ENCODE data around the gene NETO1.

NETO1 gene

DNA sequence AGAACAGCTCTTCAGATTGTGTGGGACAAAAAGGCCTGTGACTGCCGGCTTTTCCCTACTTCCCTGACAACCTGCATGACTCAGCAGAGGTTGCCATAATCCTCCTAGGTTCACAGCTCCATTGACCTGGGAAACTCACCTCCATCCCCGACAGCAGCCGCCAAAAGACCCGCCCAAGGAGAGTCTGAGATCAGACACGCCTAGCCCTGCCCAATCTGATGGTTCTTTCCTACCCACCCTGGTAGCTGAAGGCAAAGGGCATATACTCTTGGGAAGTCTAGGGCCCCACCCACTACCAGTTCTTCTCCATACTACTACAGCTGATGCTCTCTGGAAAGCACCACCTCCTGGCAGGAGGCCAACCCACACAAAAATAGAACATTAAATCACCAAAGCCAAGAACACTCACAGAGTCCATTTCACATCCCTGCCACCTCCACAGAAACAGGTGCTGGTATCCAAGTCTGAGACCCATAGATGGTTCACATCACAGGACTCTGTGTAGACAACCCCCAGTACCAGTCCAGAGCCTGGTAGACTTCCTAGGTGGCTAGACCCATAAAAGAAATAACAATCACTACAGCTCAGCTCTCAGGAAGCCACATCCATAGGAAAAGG is 140.6 kb downstream of the NETO1 start:
- no peak for DNase-seq

DNA sequence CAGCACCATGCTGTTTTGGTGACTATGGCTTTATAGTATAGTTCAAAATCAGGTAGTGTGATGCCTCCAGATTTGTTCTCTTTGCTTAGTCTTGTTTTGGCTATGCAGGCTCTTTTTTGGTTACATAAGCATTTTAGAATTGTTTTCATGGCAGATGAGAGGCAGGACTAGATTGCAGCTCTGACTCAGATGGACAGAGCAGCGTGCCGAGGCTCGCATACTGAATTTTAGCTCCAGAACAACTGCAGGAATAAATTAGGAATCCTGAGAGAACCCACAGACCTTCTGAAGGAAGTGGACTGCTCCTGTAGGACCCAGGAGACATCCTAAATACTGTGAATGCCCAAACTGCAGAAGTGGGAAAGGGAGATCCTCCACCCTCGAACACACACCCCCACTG is 141.6 kb downstream of the NETO1 start:
- no peak for DNase-seq

DNA sequence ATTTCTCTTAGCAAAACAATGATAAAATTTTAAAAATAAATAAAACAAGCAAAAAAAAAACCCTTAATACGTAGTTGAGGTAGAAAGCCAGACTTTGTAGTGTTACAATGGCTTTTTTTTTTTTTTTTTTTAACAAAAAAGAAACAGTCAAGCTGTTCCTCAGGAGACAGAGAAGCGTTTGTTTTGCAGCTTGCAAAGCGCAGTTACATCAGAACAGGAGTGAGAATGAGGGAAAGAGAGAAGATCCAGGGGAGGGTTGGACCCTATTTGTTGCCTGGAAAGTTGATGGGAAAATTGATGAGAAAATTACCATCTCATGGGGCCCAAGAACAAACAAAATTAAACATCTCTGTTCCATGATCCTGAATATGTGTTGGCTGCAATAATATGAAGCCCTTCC is 146.5 kb downstream of the NETO1 start:
- no peak for DNase-seq

DNA sequence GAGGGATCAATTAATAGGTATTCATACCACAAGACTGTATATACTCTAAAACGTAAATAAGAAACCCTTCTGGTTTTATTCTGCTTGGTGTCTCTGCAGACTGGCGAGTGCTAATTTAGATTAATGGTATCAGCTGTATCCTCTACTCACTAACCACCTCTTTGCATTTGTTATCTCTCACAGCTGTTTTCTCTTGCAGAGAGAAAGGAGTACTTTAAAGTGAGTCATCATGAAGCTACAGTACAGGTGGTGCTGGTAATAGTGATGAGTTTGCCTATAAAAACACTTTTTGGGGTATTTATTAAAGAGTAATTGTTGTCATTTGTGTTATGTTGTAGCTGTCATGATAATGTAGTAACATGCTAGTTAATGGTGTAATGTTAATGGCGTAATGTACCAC is 147.7 kb downstream of the NETO1 start:
- DNase-seq = no peak

DNA sequence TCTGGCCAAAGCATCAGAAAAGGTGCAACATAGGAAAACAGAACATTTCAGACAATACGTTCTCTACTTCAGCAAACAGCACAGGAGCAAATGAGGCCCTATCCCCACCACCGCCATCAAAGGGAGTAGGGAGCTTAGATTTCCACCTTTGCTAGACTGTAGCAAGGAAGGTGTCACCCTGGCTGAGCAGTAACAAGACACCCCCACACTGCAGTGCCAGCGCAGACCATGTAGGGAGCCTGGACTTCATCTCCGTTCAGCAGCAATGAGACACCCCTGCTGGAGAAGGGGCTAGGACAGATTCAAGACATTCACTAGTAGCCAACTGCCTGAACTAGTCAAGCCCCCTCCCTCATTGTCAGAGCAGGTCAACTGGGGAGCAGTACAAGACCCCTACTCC is 163.6 kb downstream of the NETO1 start:
- DNase-seq = no peak

DNA sequence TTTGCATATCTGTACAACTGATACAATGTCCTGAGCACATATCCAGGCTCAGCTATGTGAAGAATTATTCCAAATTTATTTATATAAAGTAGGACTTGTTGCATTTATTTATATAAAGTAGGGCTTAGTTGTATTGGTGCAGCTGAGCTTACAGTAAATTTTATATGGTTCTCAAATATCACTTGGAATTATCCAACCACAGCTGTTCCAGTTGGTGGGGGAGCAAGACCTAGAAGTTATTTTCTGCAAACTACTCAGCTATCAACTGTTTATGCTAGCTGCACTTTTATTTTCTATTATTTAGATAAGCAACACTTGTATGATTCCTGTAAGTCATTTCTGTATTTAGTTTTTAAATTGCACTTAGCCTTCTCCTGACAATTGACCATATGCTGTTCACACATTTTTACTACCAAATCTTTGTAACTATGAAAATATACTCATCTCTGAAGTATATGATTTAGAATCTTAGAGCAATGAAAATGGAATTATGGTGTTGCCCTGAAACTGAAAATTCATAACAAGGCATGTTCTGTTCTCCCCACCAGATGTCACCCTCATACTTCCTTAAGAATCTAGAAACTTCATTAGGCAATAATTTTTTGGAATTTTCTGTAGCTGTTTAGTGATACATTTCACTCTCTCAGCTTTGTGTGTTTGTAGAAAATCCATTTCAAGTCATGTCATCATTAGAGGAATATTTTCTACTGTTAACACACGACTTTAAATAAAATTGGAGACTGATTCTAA is 166.7 kb downstream of the NETO1 start:
- DNase-seq = no peak

DNA sequence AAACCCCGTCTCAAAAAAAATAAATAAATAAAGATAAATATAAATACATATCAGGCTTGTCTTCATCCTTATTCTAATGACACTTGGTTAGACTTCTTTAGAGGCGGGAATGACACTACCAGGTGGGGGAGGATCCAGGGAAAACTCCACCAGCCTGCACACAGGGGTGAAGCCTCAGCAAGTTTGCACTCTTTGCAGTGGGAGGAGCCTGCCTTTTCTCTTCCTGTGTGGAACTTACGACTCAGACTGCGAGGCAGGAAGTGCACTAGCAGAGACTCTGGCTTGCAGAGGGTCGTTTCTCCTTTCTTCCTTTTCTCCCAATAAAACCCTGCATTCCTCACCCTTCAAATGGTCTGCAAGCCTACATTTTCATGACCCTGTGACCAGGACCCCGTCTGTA is 170.1 kb downstream of the NETO1 start:
- DNase-seq = no peak

DNA sequence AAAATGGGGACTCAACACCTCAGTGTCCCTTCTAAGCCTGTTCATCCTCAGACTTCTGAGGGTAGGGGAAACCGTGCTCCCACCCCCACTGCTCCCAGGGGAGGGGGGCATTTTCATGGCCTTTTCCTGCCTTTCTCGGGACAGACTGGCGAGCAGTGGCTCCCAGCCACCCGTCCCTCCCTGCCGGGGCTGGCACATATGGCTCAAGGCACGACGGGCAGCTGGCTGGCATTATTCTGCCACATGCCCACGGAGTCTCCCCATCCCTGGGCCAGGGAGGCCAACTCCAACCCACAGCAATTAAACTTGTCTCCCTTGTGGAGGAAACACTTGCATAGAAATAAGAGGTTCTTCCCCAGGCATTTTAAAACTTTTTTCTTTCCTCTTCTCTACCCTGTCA is 175.2 kb downstream of the NETO1 start:
- DNase-seq = no peak
